Epithelial cell of alveolus of lung (primary cell): ENCODE measurements around the gene SCFD2. TPM values are rescaled to one million over a fixed set of nuclear protein-coding genes. Genes with fewer than 3 reads are reported as not detected.

Experiments used
- total RNA-seq: library from RNA; depleted of rRNA; stranded (reverse); fragments of >200 nt; gene quantifications from 2 replicates; pipeline ENCODE4 v1.2.1, GENCODE V29; 2015

SCFD2 gene
- total RNA-seq, result 13.7 and 17.7 TPM in 2 replicates

GRCh38 chr4:53365486-53366300 lies at the start of gene SCFD2:
Gene SCFD2 (minus strand): TSS chr4:53366061.

GRCh38 chr4:53377319-53378170 lies 11.7 kb upstream of the SCFD2 start, which contains the start of gene FIP1L1:
Gene FIP1L1 (plus strand): TSS chr4:53377641. CDS start chr4:53377839, 198 bp downstream.

GRCh38 chr4:52861879-52862616 lies 503.8 kb downstream of the SCFD2 start, which contains the start of gene RASL11B:
Gene RASL11B (plus strand): TSS chr4:52862317. CDS start chr4:52862508, 191 bp downstream.

Other genes starting within 250 kb of the SCFD2 start
- 32.1 and 40.0 TPM in 2 replicates for gene FIP1L1, start 11.6 kb upstream of the SCFD2 start, total RNA-seq
- gene LNX1, start 225.4 kb upstream of the SCFD2 start, total RNA-seq, result 1.0 and 4.1 TPM in 2 replicates